K562 (cell line): ENCODE measurements around the gene TIGD7. TPM values are rescaled to one million over a fixed set of nuclear protein-coding genes. Genes with fewer than 3 reads are reported as not detected.

Experiments used
- ATAC-seq: fragments of 200-7000 bp; cut with Tn5 transposase; 3 replicates; pipeline ENCODE4 v1.9.1; 2020; ENCODE audit warnings: moderate library complexity
- BruUV-seq: library from RNA; stranded (reverse); fragments of 400-500 nt; replicated peaks from 2 replicates; lab custom pipeline; 2021; lab: Mats Ljungman, UMichigan
- CTCF ChIA-PET: fragments of 300-600 bp; formaldehyde crosslinking; extraction: SDS; loops from one replicate; lab custom pipeline; 2021; ENCODE audit warnings: low intra/inter-chr PET ratio; lab: Yijun Ruan, JAX
- POLR2A ChIA-PET: fragments of 300-600, 350-650 bp; sonication (Branson Sonifier 250); formaldehyde crosslinking; extraction: SDS; loops from one replicate; lab custom pipeline; 2021; ENCODE audit warnings: antibody characterized with exemption, inconsistent platforms; lab: Yijun Ruan, JAX
- DNase-seq, 4 experiments: peaks; one replicate each; pipeline versions ENCODE4 v3.0.0 to v3.0.0-alpha.2; 2011 to 2018; ENCODE audit warnings: low spot score in 3 of 4, mixed read lengths in 3 of 4; ENCODE audit errors: extremely low read depth in 1 of 4
- FAIRE-seq: peaks from 2 replicates; lab custom pipeline; 2011; peaks lifted over from hg19 to GRCh38; lab: Jason Lieb, UNC
- H2AFZ ChIP-seq: 2 replicates; pipeline ENCODE4 v1.6.0; 2011; ENCODE audit warnings: low read depth, low read length, control low read depth, inconsistent platforms
- H3K27ac ChIP-seq: fragments of 200-600 bp; 3 replicates; pipeline ENCODE4 v1.8.0; 2011; ENCODE audit warnings: low read depth, mild to moderate bottlenecking, control low read depth, inconsistent platforms, low read length, moderate library complexity, mixed read lengths; ENCODE audit errors: extremely low read depth
- H3K27me3 ChIP-seq, 2 experiments: fragments of 300-600 bp in 1 of 2; 2 replicates in 1 of 2; 3 replicates in 1 of 2; pipeline versions ENCODE4 v1.6.0 to v1.8.0; 2011; ENCODE audit warnings: inconsistent platforms in 2 of 2, low read length in 2 of 2, mild to moderate bottlenecking in 1 of 2, mixed read lengths in 1 of 2, moderate library complexity in 1 of 2; ENCODE audit not compliant: control insufficient read depth in 2 of 2, insufficient read depth in 2 of 2
- H3K36me3 ChIP-seq: fragments of 300-600 bp; 3 replicates; pipeline ENCODE4 v1.8.0; 2011; ENCODE audit warnings: mild to moderate bottlenecking, low read length, inconsistent platforms; ENCODE audit not compliant: control insufficient read depth, insufficient read depth
- H3K4me1 ChIP-seq, 2 experiments: fragments of 200-600 bp in 1 of 2; replicated peaks in 1 of 2; 2 replicates in 1 of 2; 3 replicates in 1 of 2; pipeline versions ENCODE4 v1.5.1 to v1.8.0; 2011; ENCODE audit warnings: inconsistent platforms in 2 of 2, low read length in 2 of 2, mild to moderate bottlenecking in 1 of 2, mixed read lengths in 1 of 2, moderate library complexity in 1 of 2; ENCODE audit not compliant: control insufficient read depth in 2 of 2, insufficient read depth in 2 of 2
- H3K4me2 ChIP-seq: 2 replicates; pipeline ENCODE4 v1.6.1; 2011; ENCODE audit warnings: low read length, control low read depth, inconsistent platforms, mixed read lengths; ENCODE audit not compliant: insufficient read depth
- H3K4me3 ChIP-seq: fragments of 200-600 bp; sonication (generic), shearing (Covaris generic); 2 replicates; pipeline ENCODE4 v1.5.1; 2016; ENCODE audit warnings: control low read depth, inconsistent platforms
- H3K79me2 ChIP-seq: fragments of 200-600 bp; 3 replicates; pipeline ENCODE4 v1.8.0; 2011; ENCODE audit warnings: low read length, inconsistent platforms; ENCODE audit not compliant: control insufficient read depth, insufficient read depth
- H3K9ac ChIP-seq, 2 experiments: 2 replicates each; pipeline versions ENCODE4 v1.6.0 to v1.6.1; 2011; ENCODE audit warnings: low read depth in 2 of 2, low read length in 2 of 2, control low read depth in 1 of 2, inconsistent platforms in 1 of 2, mild to moderate bottlenecking in 1 of 2, mixed read lengths in 1 of 2; ENCODE audit not compliant: insufficient read depth in 1 of 2
- H3K9me1 ChIP-seq: one replicate; pipeline ENCODE4 v1.6.0; 2011; ENCODE audit warnings: inconsistent platforms, mild to moderate bottlenecking, low read length, moderate library complexity; ENCODE audit not compliant: control insufficient read depth, insufficient read depth
- H3K9me3 ChIP-seq: replicated peaks from 2 replicates; pipeline ENCODE4 v1.5.1; 2011; ENCODE audit warnings: low read depth, low read length, inconsistent platforms; ENCODE audit not compliant: control insufficient read depth, insufficient read depth
- H4K20me1 ChIP-seq: replicated peaks from 2 replicates; pipeline ENCODE4 v1.6.1; 2011; ENCODE audit warnings: low read length, inconsistent platforms, mixed read lengths; ENCODE audit not compliant: control insufficient read depth, insufficient read depth
- ARNT ChIP-seq, 2 experiments: fragments of 450-650 bp; IDR thresholded peaks; 2 replicates each; pipeline ENCODE4 v1.6.1; 2016; ENCODE audit warnings: mild to moderate bottlenecking in 1 of 2
- CEBPB ChIP-seq: fragments of 450-650 bp; IDR thresholded peaks from 2 replicates; pipeline ENCODE4 v1.6.1; 2016; ENCODE audit warnings: missing genetic modification characterization, missing compliant biosample characterization
- DIDO1 ChIP-seq: fragments of 450-650 bp; IDR thresholded peaks from 2 replicates; pipeline ENCODE4 v1.6.1; 2016; ENCODE audit warnings: low read depth, missing biosample characterization, missing genetic modification characterization
- DMBX1 ChIP-seq: fragments of 250-450 bp; sonication (Bioruptor Pico); IDR thresholded peaks from 2 replicates; pipeline ENCODE4 v1.8.0; 2022; ENCODE audit warnings: inconsistent platforms, mild to moderate bottlenecking, moderate library complexity, borderline replicate concordance
- EHMT2 ChIP-seq: fragments of 450-650 bp; IDR thresholded peaks from 2 replicates; pipeline ENCODE4 v1.6.1; 2018; ENCODE audit warnings: antibody characterized with exemption
- KLF16 ChIP-seq: IDR thresholded peaks from 2 replicates; pipeline ENCODE4 v1.6.1; 2016; ENCODE audit warnings: antibody characterized with exemption
- MCM5 ChIP-seq: fragments of 450-650 bp; IDR thresholded peaks from 2 replicates; pipeline ENCODE4 v1.6.1; 2016; ENCODE audit warnings: low read depth
- NEUROD1 ChIP-seq: fragments of 150-350 bp; IDR thresholded peaks from 2 replicates; pipeline ENCODE4 v1.6.1; 2014; ENCODE audit warnings: borderline replicate concordance, low read length, low read depth; ENCODE audit not compliant: partially characterized antibody
- POLR2AphosphoS5 ChIP-seq: IDR thresholded peaks from 2 replicates; pipeline ENCODE4 v1.6.1; 2011; ENCODE audit warnings: mild to moderate bottlenecking, low read depth, low read length, moderate library complexity; ENCODE audit not compliant: control insufficient read depth, insufficient read depth
- SMARCA5 ChIP-seq: fragments of 450-650 bp; IDR thresholded peaks from 2 replicates; pipeline ENCODE4 v1.6.1; 2016
- SRSF3 ChIP-seq: fragments of 200-400 bp; formaldehyde crosslinking; IDR thresholded peaks from 2 replicates; pipeline ENCODE4 v1.6.1; 2016; ENCODE audit warnings: mild to moderate bottlenecking, low read length, moderate library complexity; ENCODE audit not compliant: insufficient read depth
- TAF7 ChIP-seq: fragments of 450-650 bp; IDR thresholded peaks from 2 replicates; pipeline ENCODE4 v1.6.1; 2016; ENCODE audit warnings: missing genetic modification characterization, missing compliant biosample characterization
- ZBTB7A ChIP-seq: IDR thresholded peaks from 2 replicates; pipeline ENCODE4 v1.6.1; 2011; ENCODE audit warnings: low read depth, mild to moderate bottlenecking, low read length, moderate library complexity, borderline replicate concordance; ENCODE audit not compliant: control insufficient read depth
- ZNF41 ChIP-seq: fragments of 250-450 bp; sonication (Bioruptor Pico); conservative IDR thresholded peaks from 2 replicates; pipeline ENCODE4 v1.4.0; 2020; ENCODE audit warnings: mild to moderate bottlenecking
- ZNF445 ChIP-seq: fragments of 250-450 bp; sonication (Bioruptor Pico); IDR thresholded peaks from 2 replicates; pipeline ENCODE4 v1.4.0; 2020; ENCODE audit warnings: low read depth, mild to moderate bottlenecking, moderate library complexity
- WGBS: fragments of 100-300 bp; shearing (Covaris generic); methylation state at CpG from one replicate; pipeline ENCODE4 v1.1.6; 2016; ENCODE audit warnings: low coverage, mixed read lengths; ENCODE audit not compliant: insufficient coverage; ENCODE audit errors: missing lambda C conversion rate; 5-methylcytosine and 5-hydroxymethylcytosine counted together
- in situ Hi-C: fragments of 300-500 bp; cut with MboI; formaldehyde crosslinking; loops from 4 replicates; pipeline ENCODE4 v1.15.0; 2018; ENCODE audit warnings: inconsistent platforms, mixed read lengths
- intact Hi-C: fragments of 100-400 bp; cut with micrococcal nuclease; formaldehyde crosslinking; loops from 2 replicates; pipeline ENCODE4 v1.14.2; 2022
- polyA plus RNA-seq, 8 experiments: library from polyadenylated mRNA; depleted of rRNA in 4 of 8; stranded (reverse) in 5 of 8; unstranded in 3 of 8; fragments of >200 nt; fragmentation: Nextera tagmentation in 2 of 8; fragmentation: Illumina TruSeq in 1 of 8; extraction: Ambion mirVana in 2 of 8; extraction: Trizol in 1 of 8; gene quantifications; 2 replicates each; pipeline versions ENCODE4 v1.2.1 to v1.2.3, GENCODE V29; 2011 to 2014; ENCODE audit warnings: inconsistent platforms in 1 of 8, missing spikeins in 1 of 8
- total RNA-seq, 7 experiments: library from RNA; depleted of rRNA in 6 of 7; stranded (reverse); fragments of >200 nt in 6 of 7; fragmentation: Illumina TruSeq in 2 of 7; extraction: Trizol in 2 of 7; gene quantifications; 2 replicates each; pipeline versions ENCODE4 v1.2.1 to v1.2.3, GENCODE V29; 2011 to 2021; ENCODE audit warnings: low replicate concordance in 1 of 7
- TF ChIP-seq, protein P1 (sequence below): fragments of 450-650 bp; IDR thresholded peaks from 2 replicates; pipeline ENCODE4 v1.6.1; 2017; ENCODE audit warnings: mild to moderate bottlenecking, moderate library complexity
- TF ChIP-seq, protein P2 (sequence below): fragments of 450-650 bp; formaldehyde crosslinking; IDR thresholded peaks from 2 replicates; pipeline ENCODE4 v1.4.0; 2020; ENCODE audit warnings: mild to moderate bottlenecking, moderate library complexity

The TIGD7 gene
- total and polyA plus RNA-seq, 9 of the 15 experiments (the other 6 are each of a cell fraction or from before 2014, with no cell fraction given): 0.84 to 10.7 (median 6.7) TPM

DNA sequence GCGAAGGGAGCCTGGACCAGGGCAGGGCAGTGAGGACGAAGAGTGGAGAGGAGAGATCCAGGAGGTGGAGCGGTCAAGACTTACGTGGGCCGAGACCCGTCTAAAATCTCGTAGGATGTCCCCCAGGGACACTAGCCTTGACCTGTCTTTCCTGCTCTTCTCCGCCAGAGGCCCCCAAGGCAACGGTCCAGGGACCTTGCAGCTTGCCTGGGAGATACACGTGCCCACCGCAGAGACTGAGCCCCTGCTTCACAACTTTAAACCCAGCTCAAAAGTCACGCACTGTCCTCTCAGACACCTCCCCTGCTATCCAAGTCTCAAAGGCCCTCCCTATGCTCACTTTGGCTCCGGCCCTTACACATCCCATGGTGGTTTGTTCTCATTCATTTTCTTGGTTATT, 9.4 kb downstream of the TIGD7 start:
- Histone ChIP-seq H4K20me1 (no peaks in the 10 kb centered on the region), H3K9me3 (peaks cover 17% of the 10 kb centered on the region), H3K27ac (no peak overlapping the region), H3K4me2 (no peak overlapping the region), H2AFZ (no peak overlapping the region), H3K4me3 (no peak overlapping the region), H3K9me1 (no peaks in the 10 kb centered on the region), H3K4me1 (no peaks in the 10 kb centered on the region), H3K36me3 (peaks cover 18% of the 10 kb centered on the region), H3K79me2 (no peaks in the 10 kb centered on the region), H3K27me3 (no peaks in the 10 kb centered on the region), H3K9ac (no peak overlapping the region)
- in situ Hi-C loops (no loop called here), intact Hi-C loops (no loop called here)
- ChIA-PET CTCF (no interaction called here), POLR2A (interaction anchor here (0.5 to 0.7 kb wide), 2 partner anchors 13 to 96 kb away, joined by 3 to 4 read pairs; no protein-coding TSS in a partner anchor)
- WGBS: 94% methylated on average over 12 of the region's 13 CpGs
- BruUV-seq: no TSS peak
- ATAC-seq: no peak
- no peak for FAIRE-seq
- DNase-seq: no peak
- TF ChIP-seq CEBPB (no peak), ZNF41 (CRISPR knock-in tag) (no peak), SMARCA5 (no peak), POLR2AphosphoS5 (no peak), ZBTB7A (no peak), TAF7 (tag) (no peak), SRSF3 (no peak), DIDO1 (tag) (no peak), MCM5 (no peak), ZNF445 (no peak), EHMT2 (no peak), KLF16 (no peak), DMBX1 (CRISPR knock-in tag) (no peak), ARNT (IDR thresholded peaks at IDR 0.05) (no peak), NEUROD1 (no peak)
- TF ChIP-seq, protein P1, sequence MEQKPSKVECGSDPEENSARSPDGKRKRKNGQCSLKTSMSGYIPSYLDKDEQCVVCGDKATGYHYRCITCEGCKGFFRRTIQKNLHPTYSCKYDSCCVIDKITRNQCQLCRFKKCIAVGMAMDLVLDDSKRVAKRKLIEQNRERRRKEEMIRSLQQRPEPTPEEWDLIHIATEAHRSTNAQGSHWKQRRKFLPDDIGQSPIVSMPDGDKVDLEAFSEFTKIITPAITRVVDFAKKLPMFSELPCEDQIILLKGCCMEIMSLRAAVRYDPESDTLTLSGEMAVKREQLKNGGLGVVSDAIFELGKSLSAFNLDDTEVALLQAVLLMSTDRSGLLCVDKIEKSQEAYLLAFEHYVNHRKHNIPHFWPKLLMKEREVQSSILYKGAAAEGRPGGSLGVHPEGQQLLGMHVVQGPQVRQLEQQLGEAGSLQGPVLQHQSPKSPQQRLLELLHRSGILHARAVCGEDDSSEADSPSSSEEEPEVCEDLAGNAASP: no peak
- TF ChIP-seq, protein P2, sequence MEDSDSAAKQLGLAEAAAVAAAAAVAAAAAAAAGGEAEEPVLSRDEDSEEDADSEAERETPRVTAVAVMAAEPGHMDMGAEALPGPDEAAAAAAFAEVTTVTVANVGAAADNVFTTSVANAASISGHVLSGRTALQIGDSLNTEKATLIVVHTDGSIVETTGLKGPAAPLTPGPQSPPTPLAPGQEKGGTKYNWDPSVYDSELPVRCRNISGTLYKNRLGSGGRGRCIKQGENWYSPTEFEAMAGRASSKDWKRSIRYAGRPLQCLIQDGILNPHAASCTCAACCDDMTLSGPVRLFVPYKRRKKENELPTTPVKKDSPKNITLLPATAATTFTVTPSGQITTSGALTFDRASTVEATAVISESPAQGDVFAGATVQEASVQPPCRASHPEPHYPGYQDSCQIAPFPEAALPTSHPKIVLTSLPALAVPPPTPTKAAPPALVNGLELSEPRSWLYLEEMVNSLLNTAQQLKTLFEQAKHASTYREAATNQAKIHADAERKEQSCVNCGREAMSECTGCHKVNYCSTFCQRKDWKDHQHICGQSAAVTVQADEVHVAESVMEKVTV (CRISPR knock-in tag): no peak
